B cell (primary cell): ENCODE measurements around the gene PIM1. TPM values are rescaled to one million over a fixed set of nuclear protein-coding genes. Genes with fewer than 3 reads are reported as not detected.

ENCODE experiments used
- ATAC-seq: fragments of 200-7000 bp; cut with Tn5 transposase; one replicate; pipeline ENCODE4 v1.10.0; 2021; ENCODE audit warnings: low read depth, mild to moderate bottlenecking, moderate number of reproducible peaks, moderate library complexity
- CTCF ChIA-PET: fragments of 350-600 bp; sonication (Branson Sonifier 250); formaldehyde crosslinking; loops from one replicate; lab custom pipeline; 2021; ENCODE audit warnings: antibody characterized with exemption, inconsistent platforms; lab: Charles Lee
- POLR2A ChIA-PET: fragments of 350-600 bp; sonication (Branson Sonifier 250); formaldehyde crosslinking; loops from one replicate; lab custom pipeline; 2021; ENCODE audit warnings: antibody characterized with exemption; lab: Charles Lee
- DNase-seq: peaks from one replicate; pipeline ENCODE4 v3.0.0; 2013
- H2AFZ ChIP-seq: 2 replicates; pipeline ENCODE4 v1.6.1; 2012; ENCODE audit warnings: mild to moderate bottlenecking, low read depth, low read length; ENCODE audit not compliant: insufficient read depth, poor library complexity, severe bottlenecking
- H3K27ac ChIP-seq, 2 donors: 1 replicate in 1 of 2; 2 replicates in 1 of 2; pipeline ENCODE4 v1.5.1; 2012 to 2013; ENCODE audit warnings: low read length in 2 of 2, mild to moderate bottlenecking in 2 of 2, moderate library complexity in 1 of 2
- H3K27me3 ChIP-seq, 4 experiments: fragments of 200-600 bp in 1 of 4; sonication (generic) in 1 of 4; replicated peaks in 1 of 4; 1 replicate in 2 of 4; 2 replicates in 2 of 4; pipeline versions ENCODE4 v1.6.1 to v1.7.0; 2013 to 2016; ENCODE audit warnings: low read length in 3 of 4, mild to moderate bottlenecking in 2 of 4, mixed read lengths in 1 of 4, moderate library complexity in 1 of 4; ENCODE audit not compliant: insufficient read depth in 4 of 4, control insufficient read depth in 3 of 4; ENCODE audit errors: control extremely low read depth in 1 of 4
- H3K36me3 ChIP-seq, 2 experiments: replicated peaks in 1 of 2; 1 replicate in 1 of 2; 2 replicates in 1 of 2; pipeline versions ENCODE4 v1.6.1 to v1.7.1; 2013; ENCODE audit warnings: low read length in 1 of 2; ENCODE audit not compliant: insufficient read depth in 2 of 2, control insufficient read depth in 1 of 2; ENCODE audit errors: control extremely low read depth in 1 of 2, extremely low read depth in 1 of 2
- H3K4me1 ChIP-seq, 2 donors: fragments of 200-600 bp in 1 of 2; sonication (generic) in 1 of 2; 1 replicate in 1 of 2; 2 replicates in 1 of 2; pipeline versions ENCODE4 v1.5.1 to v1.6.1; 2013 to 2017; ENCODE audit warnings: low read length in 2 of 2; ENCODE audit not compliant: control insufficient read depth in 2 of 2, insufficient read depth in 2 of 2
- H3K4me2 ChIP-seq: replicated peaks from 2 replicates; pipeline ENCODE3; 2012; ENCODE audit warnings: mild to moderate bottlenecking, low read depth, low read length; ENCODE audit not compliant: poor library complexity, severe bottlenecking
- H3K4me3 ChIP-seq, 5 experiments: fragments of 200-600 bp in 1 of 5; sonication (generic) in 1 of 5; 1 replicate in 3 of 5; 2 replicates in 2 of 5; pipeline versions ENCODE4 v1.5.1 to v1.7.0; 2011 to 2016; ENCODE audit warnings: low read length in 4 of 5, mild to moderate bottlenecking in 4 of 5, low read depth in 2 of 5, control low read depth in 1 of 5, moderate library complexity in 1 of 5; ENCODE audit not compliant: insufficient read depth in 1 of 5; ENCODE audit errors: control extremely low read depth in 1 of 5, extremely low read depth in 1 of 5
- H3K79me2 ChIP-seq: fragments of 200-600 bp; sonication (generic); one replicate; pipeline ENCODE4 v1.6.0; 2016; ENCODE audit warnings: low read length; ENCODE audit not compliant: control insufficient read depth, insufficient read depth
- H3K9ac ChIP-seq: fragments of 200-600 bp; sonication (generic); 2 replicates; pipeline ENCODE4 v1.6.1; 2017; ENCODE audit warnings: mild to moderate bottlenecking, low read length, moderate library complexity
- H3K9me3 ChIP-seq, 3 donors: one replicate each; pipeline versions ENCODE4 v1.6.1 to v1.7.1; 2013; ENCODE audit warnings: low read length in 2 of 3; ENCODE audit not compliant: control insufficient read depth in 2 of 3, insufficient read depth in 1 of 3; ENCODE audit errors: control extremely low read depth in 1 of 3
- H4K20me1 ChIP-seq: 2 replicates; pipeline ENCODE4 v1.6.0; 2012; ENCODE audit warnings: mild to moderate bottlenecking, low read length; ENCODE audit not compliant: insufficient read depth, control insufficient read depth, poor library complexity, severe bottlenecking
- H3K27ac Mint-ChIP-seq: one replicate; pipeline ENCODE4 v1.8.0; 2021; ENCODE audit warnings: mixed read lengths
- H3K27me3 Mint-ChIP-seq: one replicate; pipeline ENCODE4 v1.8.0; 2021; ENCODE audit warnings: mixed read lengths
- H3K4me1 Mint-ChIP-seq: one replicate; pipeline ENCODE4 v1.8.0; 2021; ENCODE audit warnings: mixed read lengths
- H3K4me3 Mint-ChIP-seq: one replicate; pipeline ENCODE4 v1.8.0; 2021; ENCODE audit warnings: mixed read lengths
- H3K9me3 Mint-ChIP-seq: one replicate; pipeline ENCODE4 v1.8.0; 2022; ENCODE audit warnings: mixed read lengths; ENCODE audit not compliant: insufficient read depth
- CTCF ChIP-seq: fragments of 200-600 bp; IDR thresholded peaks from one replicate; pipeline ENCODE4 v1.8.0; 2022; ENCODE audit warnings: antibody characterized with exemption, mild to moderate bottlenecking
- EZH2 ChIP-seq: IDR thresholded peaks from 2 replicates; pipeline ENCODE4 v1.6.1; 2012; ENCODE audit warnings: borderline replicate concordance, low read depth, mild to moderate bottlenecking, moderate library complexity, low read length; ENCODE audit not compliant: insufficient read depth, poor library complexity, severe bottlenecking
- WGBS: methylation state at CpG from one replicate; pipeline ENCODE4 v1.1.5; 2013; ENCODE audit warnings: missing lambda C conversion rate; ENCODE audit not compliant: insufficient coverage; 5-methylcytosine and 5-hydroxymethylcytosine counted together
- intact Hi-C: fragments of 100-400 bp; cut with micrococcal nuclease; formaldehyde crosslinking; loops from one replicate; pipeline ENCODE4 v1.10.0; 2022
- polyA plus RNA-seq: library from polyadenylated mRNA; depleted of rRNA; stranded (reverse); fragments of >200 nt; gene quantifications from 2 replicates; pipeline ENCODE4 v1.2.3, GENCODE V29; 2012
- total RNA-seq, 2 donors: library from RNA; stranded (reverse); fragments of 120-200 nt in 1 of 2; gene quantifications; 1 replicate in 1 of 2; 2 replicates in 1 of 2; pipeline versions ENCODE4 v1.2.3 to v1.2.4, GENCODE V29; 2013 to 2022

The PIM1 gene
- total and polyA plus RNA-seq, 2 donors (not counting 1 experiment from before 2014, with no cell fraction given): 13.6 to 102 TPM

GRCh38 chr6:37177077-37177934, 7.4 kb downstream of the PIM1 start:
- Histone ChIP-seq H2AFZ (no peak overlapping the region), H3K4me1 (peaks cover 56 to 58% of the 10 kb centered on the region in 2 donors), H3K36me3 (peaks cover 0 to 29% of the 10 kb centered on the region in 2 experiments), H3K9me3 (no peaks in the 10 kb centered on the region), H3K4me3 (peak overlapping the region in 2 of 5 experiments; percentile 12 to 25), H3K4me2 (peak overlapping the region; percentile 65), H4K20me1 (peaks cover 25% of the 10 kb centered on the region), H3K27ac (no peak overlapping the region), H3K79me2 (peaks cover 3% of the 10 kb centered on the region), H3K9ac (peak overlapping the region; percentile 26), H3K27me3 (no peaks in the 10 kb centered on the region)
- peak overlapping the region; percentile 83 for H3K27ac Mint-ChIP-seq
- TF ChIP-seq CTCF: peak; percentile 36
- TF ChIP-seq EZH2: no peak
- peak; percentile 86 for DNase-seq
- 17% methylated on average over 1 of the region's 10 CpGs for WGBS
- CTCF ChIA-PET: interaction anchor here (0.6 to 16.6 kb wide), 12 partner anchors 9 to 292 kb away, joined by 3 to 510 read pairs (median 7); partner anchors contain the start of gene C6orf89
- peak overlapping the region; percentile 80 for H3K4me3 Mint-ChIP-seq
- intact Hi-C loops: loop anchor here (1.0 to 10.0 kb wide), 3 partner anchors 31 to 583 kb away; partner anchors contain the start of gene SRSF3
- peak; percentile 74 for ATAC-seq
- H3K4me1 Mint-ChIP-seq: peaks cover 60% of the 10 kb centered on the region
- POLR2A ChIA-PET: interaction anchor here (0.6 to 2.1 kb wide), 5 partner anchors 10 to 148 kb away, joined by 3 to 7 read pairs (median 4); no protein-coding TSS in a partner anchor
- H3K9me3 Mint-ChIP-seq: no peaks in the 10 kb centered on the region
- H3K27me3 Mint-ChIP-seq: no peaks in the 10 kb centered on the region
